Left lobe of liver (tissue), 2 donors: Measurements from ENCODE around the gene PI4KA. TPM values are rescaled to one million over a fixed set of nuclear protein-coding genes. Genes with fewer than 3 reads are reported as not detected.
A peak's percentile ranks its signal among the peaks of the same experiment; 100 is the strongest.

Experiments used
- ATAC-seq: fragments of 200-7000 bp; cut with Tn5 transposase; one replicate; pipeline ENCODE4 v1.9.1; 2020; ENCODE audit warnings: mild to moderate bottlenecking, moderate library complexity
- DNase-seq: peaks from one replicate; pipeline ENCODE4 v3.0.0-alpha.2; 2020; ENCODE audit warnings: low spot score
- total RNA-seq: library from RNA; stranded (reverse); gene quantifications from one replicate; pipeline ENCODE4 v1.2.1, GENCODE V29; 2021
- donor health status: DM: no; HTN: no; CAD: no; lungs with moderate emphysema.
- donor health status: DM: no; HTN: yes; CAD: no.

The PI4KA gene
- total RNA-seq, 1 donor from 2014 or later: 40.4 TPM

DNA sequence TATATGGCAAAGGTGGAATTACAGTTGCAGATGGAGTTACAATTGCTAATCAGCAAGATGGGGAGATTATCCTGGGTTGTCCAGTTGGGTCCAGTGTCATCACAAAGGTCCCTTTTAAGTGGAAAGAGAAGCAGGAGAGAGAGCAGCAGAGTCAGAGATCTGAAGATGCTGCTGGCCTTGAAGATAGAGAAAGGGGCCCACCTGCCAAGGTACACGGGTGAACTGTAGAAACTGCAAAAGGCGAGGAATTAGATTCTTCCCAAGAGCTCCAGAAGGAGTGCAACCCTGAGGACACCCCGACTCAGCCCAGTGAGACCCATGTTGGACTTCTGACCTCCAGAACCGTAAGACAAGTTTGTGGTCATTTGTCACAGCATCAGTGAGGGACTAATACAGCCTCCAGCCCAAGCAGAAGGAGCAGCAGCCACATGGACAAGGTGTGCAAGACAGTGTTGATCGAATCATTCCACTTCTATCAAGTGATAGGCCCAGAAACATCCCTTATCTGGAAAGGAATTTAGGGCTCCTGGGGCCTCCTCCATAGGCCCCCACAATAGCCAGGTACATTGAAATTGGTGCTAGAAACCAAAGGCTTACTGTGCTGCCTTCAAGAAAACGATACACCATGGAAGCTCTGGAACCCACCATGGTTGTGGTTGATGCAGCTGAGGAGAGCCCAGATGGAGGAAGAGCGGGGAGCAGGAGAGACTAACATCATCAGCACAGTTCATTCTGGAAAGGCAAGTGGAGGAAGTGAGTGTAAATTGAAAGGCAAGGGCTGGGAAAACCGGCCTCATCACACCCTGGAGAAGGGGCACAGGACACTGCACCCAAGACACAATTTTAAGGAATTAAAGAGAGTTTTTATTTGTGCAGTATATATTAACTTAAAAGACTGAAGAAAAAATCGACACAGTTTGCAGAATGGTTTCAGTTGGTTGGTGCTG lies 23.5 kb upstream of the PI4KA start:
- ATAC-seq (no peak), DNase-seq (no peak)

- DNase-seq (no peak), ATAC-seq (no peak)
Observed at GRCh38 chr22:20881231-20881630, 22.6 kb upstream of the PI4KA start.

GRCh38 chr22:20877715-20878114 lies 19.1 kb upstream of the PI4KA start:
- DNase-seq (no peak), ATAC-seq (no peak)

GRCh38 chr22:20875296-20875695 lies 16.7 kb upstream of the PI4KA start:
- DNase-seq: no peak
- ATAC-seq: no peak

- no peak for ATAC-seq
- DNase-seq: no peak
Observed at GRCh38 chr22:20873214-20873613, 14.6 kb upstream of the PI4KA start.

GRCh38 chr22:20869234-20869633 lies 10.6 kb upstream of the PI4KA start:
- DNase-seq (no peak), ATAC-seq (no peak)

DNA sequence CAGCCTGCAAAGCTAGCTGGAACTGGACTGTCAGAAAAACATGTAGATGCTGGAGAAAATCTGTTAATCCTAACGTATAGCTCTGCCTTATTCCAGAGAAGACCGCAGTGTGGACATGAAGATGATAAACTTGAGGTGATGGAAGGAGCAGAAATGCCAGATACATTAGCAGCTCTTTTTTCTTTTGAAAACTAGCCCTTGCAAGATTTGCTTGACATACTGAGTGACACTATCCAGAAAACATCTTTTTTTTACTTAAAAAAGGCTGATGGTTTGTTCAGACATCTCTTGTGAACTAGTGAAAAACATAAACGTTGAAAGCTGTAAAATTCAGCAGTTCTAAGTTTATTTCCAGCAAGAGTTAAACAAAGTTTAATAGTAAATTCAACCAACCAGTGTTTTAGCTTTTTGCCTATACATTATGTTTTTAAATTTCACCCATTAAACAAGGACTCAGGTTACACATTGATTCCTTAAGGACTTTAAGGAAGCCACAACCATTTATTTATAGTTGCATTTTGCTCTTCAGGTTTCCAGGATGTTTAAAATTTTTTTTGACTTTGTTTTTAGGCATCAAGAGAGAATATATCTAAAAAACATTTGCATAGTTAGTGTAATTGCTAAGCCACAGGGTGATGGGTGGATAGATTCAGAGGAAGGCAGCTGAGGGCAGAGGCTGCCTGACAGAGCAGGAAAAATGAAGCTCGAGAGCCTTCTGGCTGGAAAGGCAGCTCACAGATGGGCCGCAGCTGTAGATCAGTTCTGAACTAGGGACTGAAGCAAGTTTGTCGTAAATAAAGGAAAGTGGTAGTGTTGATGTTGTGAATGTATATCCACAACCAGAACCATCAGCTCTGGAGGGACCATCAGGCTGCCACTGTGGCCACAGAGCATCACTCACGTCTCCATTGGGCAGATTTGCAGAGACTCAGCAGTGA lies 9.7 kb upstream of the PI4KA start:
- DNase-seq (no peak), ATAC-seq (no peak)

DNA sequence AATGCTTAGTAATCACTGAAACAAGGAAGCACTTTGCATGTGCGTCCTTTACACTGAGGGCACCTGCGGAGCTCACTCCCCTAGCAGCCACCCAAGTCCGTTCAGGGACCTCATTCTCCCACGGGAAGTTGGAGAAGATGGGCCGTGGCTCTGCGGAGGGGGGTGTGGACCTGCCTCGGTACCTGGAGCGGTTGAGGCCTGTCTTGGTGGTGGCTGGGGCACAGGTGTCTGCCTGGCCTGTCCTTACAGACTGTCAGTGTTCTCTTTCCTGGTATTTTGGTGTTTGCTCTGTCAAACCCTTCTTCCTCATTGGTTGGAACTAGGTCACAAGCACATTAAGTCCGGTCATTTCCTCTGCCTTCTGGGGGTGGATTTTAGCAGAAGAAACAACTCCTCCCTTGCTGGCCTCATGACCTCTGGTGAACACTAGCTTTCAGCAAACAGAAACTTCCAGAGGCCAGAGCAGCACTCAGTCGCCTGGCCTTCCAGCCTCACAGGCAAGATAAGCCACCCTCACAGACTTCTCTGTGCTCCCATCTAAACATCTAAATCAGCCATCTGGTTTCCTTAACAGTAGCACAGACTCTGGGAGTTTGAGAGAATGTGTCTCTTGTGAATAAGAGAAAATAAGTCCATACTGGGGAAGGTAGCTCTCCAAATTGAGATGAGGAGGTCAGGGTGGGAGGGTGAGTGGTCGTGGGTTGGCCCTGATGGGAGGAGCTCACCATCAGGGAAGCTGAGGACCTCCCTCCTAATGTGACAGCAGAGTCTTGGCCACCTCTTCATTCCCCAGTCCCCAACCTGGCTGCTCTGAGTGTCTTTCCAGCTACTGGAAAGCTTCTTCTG lies 8.8 kb upstream of the PI4KA start:
- peak; percentile 86 for DNase-seq
- peak; percentile 95 for ATAC-seq

DNA sequence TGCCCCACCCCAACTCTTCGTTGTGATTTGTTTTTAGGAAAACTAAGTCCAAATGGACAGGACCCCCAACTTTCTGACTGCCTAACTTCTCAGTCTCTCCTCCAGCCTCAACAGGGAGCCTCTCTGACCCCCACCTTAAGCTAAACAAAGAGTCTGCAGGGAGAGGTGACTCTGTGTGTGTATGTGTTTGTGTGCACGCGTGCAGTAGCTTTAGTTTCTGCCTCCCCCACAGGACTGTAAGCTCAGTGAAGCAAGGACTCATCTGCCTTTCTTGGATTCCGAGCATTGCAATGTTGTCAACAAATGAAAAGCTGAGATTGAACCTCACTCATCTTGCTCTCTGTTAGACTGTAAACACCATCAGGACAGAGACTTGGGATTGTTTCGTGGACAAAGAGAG lies 8.1 kb upstream of the PI4KA start:
- no peak for DNase-seq

GRCh38 chr22:20865875-20866445 lies 7.3 kb upstream of the PI4KA start:
- ATAC-seq: no peak
- DNase-seq: no peak

More for the DNA sequence above, 8.1 kb upstream of the PI4KA start:
- ATAC-seq: peak; percentile 5

DNA sequence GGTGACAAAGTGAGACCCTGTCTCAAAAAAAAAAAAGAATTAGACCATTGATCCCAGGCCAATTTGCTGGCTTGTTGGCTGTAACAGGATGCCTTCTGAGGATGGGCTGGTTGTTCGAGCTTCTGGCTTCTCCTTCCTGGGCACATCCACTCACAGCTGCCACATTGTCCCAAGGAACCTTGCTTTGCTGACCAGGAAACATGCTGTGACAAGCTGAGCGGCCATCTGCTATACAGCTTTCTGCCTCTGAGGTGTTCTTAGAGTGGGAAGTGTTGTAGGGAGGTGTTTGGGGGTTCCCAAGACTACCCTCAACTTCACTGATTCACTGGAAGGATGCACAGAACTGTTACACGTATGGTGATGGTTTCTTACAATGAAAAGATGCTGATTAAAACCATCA lies 6.7 kb upstream of the PI4KA start:
- DNase-seq (no peak), ATAC-seq (no peak)

DNA sequence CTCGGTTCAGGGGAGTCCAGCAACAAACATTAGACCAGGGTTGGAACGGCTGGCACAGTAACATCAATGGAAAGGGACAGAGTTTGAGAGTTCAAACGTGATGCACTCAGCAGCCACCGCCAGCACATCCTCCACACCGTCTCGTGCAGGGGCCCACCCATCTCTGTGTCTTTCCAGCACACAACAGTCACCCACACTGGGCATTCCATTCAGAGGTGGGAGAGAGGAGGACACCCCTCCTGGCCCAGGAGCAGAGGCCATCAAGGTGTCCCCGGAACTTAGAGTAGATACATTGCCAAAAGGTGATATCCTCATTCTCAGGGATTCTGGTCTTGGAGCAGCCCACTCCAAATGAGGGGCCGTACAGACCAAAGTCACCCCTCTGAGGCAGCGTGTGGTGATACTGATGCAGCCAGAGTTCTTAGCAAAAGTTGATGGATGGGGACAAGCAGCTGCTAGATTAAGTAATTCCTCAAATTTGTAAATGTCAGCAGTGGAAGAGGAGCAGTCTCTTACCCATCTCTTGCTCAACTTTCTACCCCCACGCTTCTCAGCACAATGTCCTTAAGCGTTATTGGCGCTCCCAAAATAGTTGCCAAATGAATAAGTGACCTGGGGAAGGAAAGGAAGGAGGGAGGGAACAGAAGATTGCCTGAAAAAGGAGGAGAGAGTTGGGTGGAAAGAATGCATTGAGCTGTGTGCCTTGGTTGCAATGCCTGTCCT lies 5.7 kb upstream of the PI4KA start:
- DNase-seq: no peak
- ATAC-seq: no peak

DNA sequence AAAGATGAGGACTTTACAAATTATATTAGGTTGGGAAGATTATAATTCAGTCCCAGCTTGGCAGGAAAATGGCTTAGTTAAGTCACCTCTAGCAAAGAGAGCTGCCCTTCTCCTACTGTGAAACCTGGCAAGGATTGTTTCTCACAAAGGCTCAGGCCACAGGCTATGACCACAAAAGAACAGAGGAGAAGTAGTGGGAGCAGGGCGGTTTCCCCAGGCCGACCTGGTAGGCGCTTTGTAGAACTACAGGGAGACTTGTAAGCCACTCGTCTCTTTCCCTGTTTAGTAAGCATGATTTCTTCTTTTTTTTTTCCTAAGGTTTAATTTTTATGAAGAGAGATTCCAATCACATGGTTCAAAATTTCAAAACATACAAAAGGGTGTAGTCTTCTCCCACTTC lies 4.8 kb upstream of the PI4KA start:
- ATAC-seq (no peak), DNase-seq (no peak)

GRCh38 chr22:20862540-20862939 lies 3.9 kb upstream of the PI4KA start:
- DNase-seq (no peak), ATAC-seq (no peak)

DNA sequence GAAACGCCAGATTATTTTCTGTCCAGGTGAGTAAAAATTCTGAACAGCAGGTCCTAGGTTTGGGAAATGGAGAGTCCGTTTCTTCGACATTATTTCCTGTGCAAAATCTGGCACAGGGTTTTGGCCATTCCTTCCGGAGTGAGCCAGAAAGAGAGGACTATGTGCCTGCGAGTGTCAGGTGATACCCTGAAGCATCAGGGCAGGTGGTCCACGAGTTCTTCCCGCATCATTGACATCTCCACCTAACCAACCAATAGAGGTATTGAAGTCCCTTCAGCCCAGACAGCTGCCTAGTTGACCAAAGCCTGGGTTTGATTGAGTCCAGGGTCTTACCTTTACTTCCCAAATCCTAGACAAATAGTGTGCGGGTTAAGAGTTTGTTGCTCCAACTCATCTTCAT lies 1.0 kb upstream of the PI4KA start:
- no peak for DNase-seq
- no peak for ATAC-seq

- peak; percentile 59 for ATAC-seq
Observed at GRCh38 chr22:20857838-20858614, 585 bp downstream of the PI4KA start.

DNA sequence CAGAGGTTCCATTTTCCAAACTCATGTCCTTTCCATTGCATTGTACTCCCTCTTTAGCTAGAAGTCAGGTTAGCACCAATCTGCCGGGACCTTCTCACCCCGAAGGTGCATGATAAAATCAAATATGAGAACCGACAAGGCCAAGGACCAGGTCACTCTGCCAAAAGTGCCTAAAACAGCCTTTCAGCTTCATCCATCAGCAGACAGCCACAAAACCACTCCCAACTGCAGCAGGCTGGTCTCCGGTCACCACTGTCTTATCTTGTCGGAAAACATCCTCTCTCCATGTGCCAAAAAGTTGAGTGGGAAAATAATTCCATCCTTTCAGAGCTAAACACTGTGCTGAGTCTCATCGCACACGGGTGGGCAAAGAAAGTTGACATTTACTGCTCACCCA lies 1.4 kb downstream of the PI4KA start:
- no peak for ATAC-seq
- no peak for DNase-seq

More at GRCh38 chr22:20857838-20858614, 585 bp downstream of the PI4KA start:
- DNase-seq: no peak

DNA sequence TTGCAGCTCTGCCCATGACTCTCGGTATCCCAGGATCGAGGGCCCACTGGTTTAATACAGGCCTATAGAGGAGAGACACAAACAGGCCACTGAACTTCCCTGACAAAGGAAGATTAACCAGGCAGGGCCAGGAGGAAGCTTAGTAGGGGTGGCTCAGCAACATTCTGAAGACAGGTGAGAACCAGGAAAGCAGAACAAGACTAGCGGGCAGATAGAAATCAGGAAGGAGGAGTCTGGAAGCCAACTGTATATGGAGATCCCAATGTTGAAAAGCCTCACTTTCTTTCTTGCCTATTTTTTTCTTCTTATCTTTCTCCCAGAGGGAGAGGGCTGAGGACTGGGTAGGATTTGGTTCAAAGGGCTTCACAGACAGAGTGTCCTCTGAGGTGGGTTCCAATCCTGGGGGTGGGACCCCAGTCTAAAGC lies 5.4 kb downstream of the PI4KA start:
- DNase-seq (no peak), ATAC-seq (no peak)

DNA sequence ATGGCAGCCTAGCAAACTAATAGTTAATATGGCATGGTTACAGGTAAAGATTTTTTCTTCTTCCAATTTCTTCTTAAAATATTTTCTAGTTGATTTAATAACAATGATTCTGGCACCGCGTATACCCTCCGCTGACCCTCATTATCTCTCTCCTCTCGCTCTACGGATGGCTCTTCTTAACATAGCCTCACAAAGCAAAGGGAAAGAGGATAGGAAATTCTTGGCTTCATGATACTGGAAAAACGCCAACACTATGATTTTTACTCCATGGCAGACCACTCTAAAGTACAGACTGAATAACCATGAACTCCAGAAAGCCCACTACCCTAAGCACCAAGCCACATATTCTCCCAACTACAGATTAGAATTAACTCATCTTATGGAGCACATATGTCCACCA lies 6.1 kb downstream of the PI4KA start:
- ATAC-seq: no peak
- DNase-seq: no peak
